GOT3 (cell line): ENCODE measurements around the gene DGKD.
"Not testable (repeated sequence)": the region's sequence is repeated elsewhere in the genome, so short reads cannot be mapped to it uniquely, and the experiment has no call there.

Experiments
- DNase-seq: peaks from one replicate; lab custom pipeline; 2025; ENCODE audit warnings: mixed read lengths; lab: John Stamatoyannopoulos, UW

DGKD gene

GRCh38 chr2:233353769-233354499, at the start of gene DGKD:
DGKD (plus strand) TSS chr2:233354494; CDS start chr2:233354519, 25 bp downstream.
- no peak for DNase-seq

GRCh38 chr2:233307565-233307964, 46.7 kb upstream of the DGKD start, which contains the start of gene SAG:
SAG (plus strand) TSS chr2:233307816; CDS start chr2:233309190, 1,374 bp downstream.
- DNase-seq = no peak

GRCh38 chr2:233311241-233311926, 42.9 kb upstream of the DGKD start:
- no peak for DNase-seq

- DNase-seq = no peak
These were observed 41.4 kb upstream of the DGKD start for GRCh38 chr2:233312874-233313273.

- DNase-seq = no peak
These were observed 39.9 kb upstream of the DGKD start for GRCh38 chr2:233314180-233314925.

GRCh38 chr2:233317196-233317943, 36.9 kb upstream of the DGKD start:
- DNase-seq = no peak

GRCh38 chr2:233319256-233319655, 35.0 kb upstream of the DGKD start:
- no peak for DNase-seq

GRCh38 chr2:233320470-233320869, 33.8 kb upstream of the DGKD start:
- DNase-seq = no peak

- no peak for DNase-seq
These were observed 33.1 kb upstream of the DGKD start for GRCh38 chr2:233321166-233321565.

- DNase-seq = no peak
These were observed 30.4 kb upstream of the DGKD start for GRCh38 chr2:233323851-233324250.

GRCh38 chr2:233325256-233325655, 29.0 kb upstream of the DGKD start:
- DNase-seq = no peak

- no peak for DNase-seq
These were observed 28.5 kb upstream of the DGKD start for GRCh38 chr2:233325814-233326213.

GRCh38 chr2:233326500-233326899, 27.8 kb upstream of the DGKD start:
- no peak for DNase-seq

GRCh38 chr2:233328922-233329321, 25.4 kb upstream of the DGKD start:
- no peak for DNase-seq

- DNase-seq = no peak
These were observed 24.7 kb upstream of the DGKD start for GRCh38 chr2:233329489-233330135.

- no peak for DNase-seq
These were observed 22.8 kb upstream of the DGKD start for GRCh38 chr2:233331536-233331935.

GRCh38 chr2:233332125-233332524, 22.2 kb upstream of the DGKD start:
- no peak for DNase-seq

GRCh38 chr2:233334915-233335314, 19.4 kb upstream of the DGKD start:
- no peak for DNase-seq

- not testable (repeated sequence) for DNase-seq
These were observed 18.2 kb upstream of the DGKD start for GRCh38 chr2:233336091-233336490.

GRCh38 chr2:233336541-233336940, 17.8 kb upstream of the DGKD start:
- DNase-seq = no peak

- DNase-seq = no peak
These were observed 16.2 kb upstream of the DGKD start for GRCh38 chr2:233338046-233338445.
